SK-N-MC (cell line): ENCODE measurements around the gene DPEP2.
"Not testable (repeated sequence)": the region's sequence is repeated elsewhere in the genome, so short reads cannot be mapped to it uniquely, and the experiment has no call there.

Experiments used
- EZH2 ChIP-seq: fragments of 200-600 bp; sonication (generic); IDR thresholded peaks from one replicate; pipeline ENCODE4 v1.6.1; 2017; ENCODE audit warnings: antibody characterized with exemption
- POLR2AphosphoS5 ChIP-seq: IDR thresholded peaks from 2 replicates; pipeline ENCODE4 v1.6.1; 2012; ENCODE audit warnings: mild to moderate bottlenecking, low read depth, low read length, borderline replicate concordance

DNA sequence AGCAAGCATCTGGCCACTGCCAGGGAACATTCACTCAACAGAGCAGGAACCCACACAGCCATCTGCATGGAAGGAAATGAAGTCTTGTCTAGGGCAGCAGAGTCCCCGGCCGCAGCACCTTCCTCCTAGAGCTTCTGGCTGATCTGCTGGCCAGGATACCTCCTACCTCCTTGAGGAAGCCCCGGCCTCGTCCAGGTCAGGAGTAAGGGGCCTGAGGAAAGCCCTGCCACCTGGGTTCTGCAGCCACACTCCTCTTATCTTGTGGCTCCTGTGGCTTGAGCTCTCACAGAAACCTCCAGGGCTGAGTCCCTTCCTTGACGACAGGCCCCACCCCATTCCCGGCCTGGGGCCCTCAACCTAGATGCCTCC, 5.3 kb downstream of the DPEP2 start:
- not testable (repeated sequence) for TF ChIP-seq EZH2, POLR2AphosphoS5
